ENCODE measurements around the gene CDYL. TPM values are rescaled to one million over a fixed set of nuclear protein-coding genes. Genes with fewer than 3 reads are reported as not detected.
"Not testable (repeated sequence)": the region's sequence is repeated elsewhere in the genome, so short reads cannot be mapped to it uniquely, and the experiment has no call there.

The CDYL gene
- total RNA-seq, 1 experiment from 2014 or later, result 38.4 TPM

DNA sequence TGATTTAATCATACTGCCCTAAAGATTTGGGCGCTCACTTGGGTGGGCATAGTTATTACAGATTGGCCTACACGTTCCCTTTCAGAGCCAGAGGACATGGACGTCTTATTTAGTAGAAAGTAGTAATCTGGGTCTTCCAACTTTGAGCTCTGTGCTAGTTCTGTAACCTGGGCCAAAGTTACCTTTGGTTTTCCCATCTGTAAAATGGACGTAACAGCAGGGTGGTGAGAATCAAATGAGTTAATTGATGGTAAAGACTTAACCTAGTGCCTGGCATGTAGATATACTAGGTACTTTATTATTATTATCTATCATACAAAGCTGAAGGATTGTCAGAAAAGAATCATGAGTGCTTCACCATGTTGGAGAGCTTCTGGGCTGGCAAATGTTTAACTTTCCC is 74.8 kb downstream of the CDYL start:
- intact Hi-C loops (cut with micrococcal nuclease), result no loop called here

DNA sequence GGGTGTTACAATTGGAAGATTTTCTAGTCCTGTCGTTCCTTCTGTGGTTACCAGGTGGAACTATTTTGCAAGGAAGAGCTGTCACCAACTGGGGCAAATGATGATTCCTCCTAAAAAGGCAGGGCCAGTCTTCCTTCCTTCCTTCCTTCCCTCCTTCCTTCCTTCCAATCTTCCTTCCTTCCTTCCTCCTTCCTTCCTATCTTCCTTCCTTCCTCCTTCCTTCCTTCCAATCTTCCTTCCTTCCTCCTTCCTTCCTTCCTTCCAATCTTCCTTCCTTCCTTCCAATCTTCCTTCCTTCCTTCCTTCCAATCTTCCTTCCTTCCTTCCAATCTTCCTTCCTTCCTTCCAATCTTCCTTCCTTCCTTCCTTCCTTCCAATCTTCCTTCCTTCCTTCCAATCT is 76.0 kb downstream of the CDYL start:
- peaks cover 99% of the 10 kb centered on the region for H3K79me2 ChIP-seq (ENCODE audit: low read length)
- intact Hi-C loops (cut with micrococcal nuclease); H2AFZ ChIP-seq (ENCODE audit: low read length); H3K36me3 ChIP-seq (ENCODE audit: low read depth, low read length); CTCF ChIA-PET; POLR2A ChIA-PET (ENCODE audit: unreplicated experiment); H3K27me3 ChIP-seq (ENCODE audit: low read length); H3K27ac ChIP-seq (ENCODE audit: low read length); H3K4me2 ChIP-seq (ENCODE audit: low read length); DNase-seq; H3K4me3 ChIP-seq (ENCODE audit: low read length); H3K9me3 ChIP-seq (ENCODE audit: low read length); H3K9ac ChIP-seq (ENCODE audit: low read length); ATAC-seq; H3K9me2 ChIP-seq (replicated peaks; ENCODE audit: low read length); BruUV-seq (replicated peaks); H3F3A ChIP-seq (ENCODE audit: low read length, unreplicated experiment): not testable (repeated sequence)
- H4K20me1 ChIP-seq (ENCODE audit: low read length), result peaks cover 76% of the 10 kb centered on the region
- peaks cover 29% of the 10 kb centered on the region for H3K4me1 ChIP-seq (ENCODE audit: insufficient read depth, low read length)

More for the DNA sequence above, 74.8 kb downstream of the CDYL start:
- no TSS peak for BruUV-seq (replicated peaks)
- Histone ChIP-seq H3K27ac (ENCODE audit: low read length) (no peak overlapping the region), H4K20me1 (ENCODE audit: low read length) (peaks cover 76% of the 10 kb centered on the region), H3K9me3 (ENCODE audit: low read length) (no peaks in the 10 kb centered on the region), H2AFZ (ENCODE audit: low read length) (no peak overlapping the region), H3K27me3 (ENCODE audit: low read length) (no peaks in the 10 kb centered on the region), H3F3A (ENCODE audit: low read length, unreplicated experiment) (no peaks in the 10 kb centered on the region), H3K9ac (ENCODE audit: low read length) (no peak overlapping the region), H3K4me3 (ENCODE audit: low read length) (no peak overlapping the region), H3K4me2 (ENCODE audit: low read length) (no peak overlapping the region), H3K9me2 (replicated peaks; ENCODE audit: low read length) (no peaks in the 10 kb centered on the region), H3K79me2 (ENCODE audit: low read length) (peaks cover 99% of the 10 kb centered on the region), H3K36me3 (ENCODE audit: low read depth, low read length) (peaks cover 2% of the 10 kb centered on the region; the same call in 1 of the 2 replicates), H3K4me1 (ENCODE audit: insufficient read depth, low read length) (peaks cover 29% of the 10 kb centered on the region)
- DNase-seq, result no peak
- ATAC-seq, result no peak
- POLR2A ChIA-PET (ENCODE audit: unreplicated experiment), result no interaction called here
- CTCF ChIA-PET, result no interaction called here
- TF ChIP-seq EZH2 (IDR thresholded peaks at IDR 0.05; ENCODE audit: low read length, unreplicated experiment), result no peak
- TF ChIP-seq, protein P1, sequence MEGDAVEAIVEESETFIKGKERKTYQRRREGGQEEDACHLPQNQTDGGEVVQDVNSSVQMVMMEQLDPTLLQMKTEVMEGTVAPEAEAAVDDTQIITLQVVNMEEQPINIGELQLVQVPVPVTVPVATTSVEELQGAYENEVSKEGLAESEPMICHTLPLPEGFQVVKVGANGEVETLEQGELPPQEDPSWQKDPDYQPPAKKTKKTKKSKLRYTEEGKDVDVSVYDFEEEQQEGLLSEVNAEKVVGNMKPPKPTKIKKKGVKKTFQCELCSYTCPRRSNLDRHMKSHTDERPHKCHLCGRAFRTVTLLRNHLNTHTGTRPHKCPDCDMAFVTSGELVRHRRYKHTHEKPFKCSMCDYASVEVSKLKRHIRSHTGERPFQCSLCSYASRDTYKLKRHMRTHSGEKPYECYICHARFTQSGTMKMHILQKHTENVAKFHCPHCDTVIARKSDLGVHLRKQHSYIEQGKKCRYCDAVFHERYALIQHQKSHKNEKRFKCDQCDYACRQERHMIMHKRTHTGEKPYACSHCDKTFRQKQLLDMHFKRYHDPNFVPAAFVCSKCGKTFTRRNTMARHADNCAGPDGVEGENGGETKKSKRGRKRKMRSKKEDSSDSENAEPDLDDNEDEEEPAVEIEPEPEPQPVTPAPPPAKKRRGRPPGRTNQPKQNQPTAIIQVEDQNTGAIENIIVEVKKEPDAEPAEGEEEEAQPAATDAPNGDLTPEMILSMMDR (conservative IDR thresholded peaks at IDR 0.05; ENCODE audit: low read depth, low read length), result no peak
- no peak for TF ChIP-seq EZH2phosphoT487 (IDR thresholded peaks at IDR 0.05; ENCODE audit: borderline replicate concordance, low read length)

DNA sequence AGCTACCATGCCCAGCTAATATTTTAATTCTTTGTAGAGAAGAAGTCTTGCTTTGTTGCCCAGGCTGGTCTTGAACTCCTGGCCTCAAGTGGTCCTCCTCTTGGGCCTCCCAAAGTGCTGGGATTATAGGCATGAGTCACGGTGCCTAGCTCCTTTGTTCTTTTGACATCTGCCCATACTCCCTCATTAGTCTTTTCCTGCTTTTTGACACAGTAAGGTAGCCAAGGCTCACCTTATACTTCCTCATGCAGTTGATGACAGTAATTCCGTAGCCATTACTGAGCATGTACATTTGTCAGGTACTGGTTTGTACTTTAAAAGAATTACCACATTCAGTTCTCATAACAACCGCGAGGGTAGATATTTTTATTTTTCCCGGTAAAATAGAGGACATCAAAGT is 76.7 kb downstream of the CDYL start:
- no peak for DNase-seq
- TF ChIP-seq EZH2phosphoT487 (IDR thresholded peaks at IDR 0.05; ENCODE audit: borderline replicate concordance, low read length) (no peak), EZH2 (IDR thresholded peaks at IDR 0.05; ENCODE audit: low read length, unreplicated experiment) (no peak)
- TF ChIP-seq, protein P1 (conservative IDR thresholded peaks at IDR 0.05; ENCODE audit: low read depth, low read length), result no peak
- Histone ChIP-seq H2AFZ (ENCODE audit: low read length) (no peak overlapping the region), H4K20me1 (ENCODE audit: low read length) (peaks cover 77% of the 10 kb centered on the region), H3K27ac (ENCODE audit: low read length) (no peak overlapping the region), H3F3A (ENCODE audit: low read length, unreplicated experiment) (no peaks in the 10 kb centered on the region), H3K4me3 (ENCODE audit: low read length) (no peak overlapping the region), H3K79me2 (ENCODE audit: low read length) (peaks cover 99% of the 10 kb centered on the region), H3K9me3 (ENCODE audit: low read length) (no peaks in the 10 kb centered on the region), H3K4me2 (ENCODE audit: low read length) (no peak overlapping the region), H3K9ac (ENCODE audit: low read length) (no peak overlapping the region), H3K4me1 (ENCODE audit: insufficient read depth, low read length) (peaks cover 29% of the 10 kb centered on the region), H3K36me3 (ENCODE audit: low read depth, low read length) (peaks cover 2% of the 10 kb centered on the region; the same call in 1 of the 2 replicates), H3K27me3 (ENCODE audit: low read length) (no peaks in the 10 kb centered on the region), H3K9me2 (replicated peaks; ENCODE audit: low read length) (no peaks in the 10 kb centered on the region)
- intact Hi-C loops (cut with micrococcal nuclease), result no loop called here
- ChIA-PET POLR2A (ENCODE audit: unreplicated experiment) (interaction anchor here (0.7 kb wide), 1 partner anchor 49 kb away, joined by 3 read pairs; no protein-coding TSS in a partner anchor), CTCF (no interaction called here)
- no TSS peak for BruUV-seq (replicated peaks)
- ATAC-seq, result no peak

Data from PC-3 (cell line).